Esophagus mucosa (tissue), 1 donor: ENCODE data around the gene IL12RB1. TPM values are rescaled to one million over a fixed set of nuclear protein-coding genes. Genes with fewer than 3 reads are reported as not detected.

Source experiments
- total RNA-seq: library from RNA; stranded (reverse); gene quantifications from one replicate; pipeline ENCODE4 v1.2.4, GENCODE V29; 2023
- donor health status: DM: yes; HTN: yes; CAD: no.

The IL12RB1 gene
- total RNA-seq, 1 donor from 2014 or later: 0.36 TPM

Other genes starting within 250 kb of the IL12RB1 start
- gene JAK3, start 239.0 kb downstream of the IL12RB1 start, total RNA-seq: 2.0 TPM
- gene RPL18A, start 227.0 kb downstream of the IL12RB1 start, total RNA-seq: 2,571 TPM
- gene SLC5A5, start 215.0 kb downstream of the IL12RB1 start, total RNA-seq: not detected
- 52.5 TPM for gene CCDC124, start 153.9 kb downstream of the IL12RB1 start, total RNA-seq
- gene KCNN1, start 119.8 kb downstream of the IL12RB1 start, total RNA-seq: not detected
- 6.3 TPM for gene ARRDC2, start 78.8 kb downstream of the IL12RB1 start, total RNA-seq
- gene MAST3, start 10.8 kb upstream of the IL12RB1 start, total RNA-seq: 3.2 TPM
- 35.6 TPM for gene PIK3R2, start 66.2 kb upstream of the IL12RB1 start, total RNA-seq
- 17.0 TPM for gene IFI30, start 86.9 kb upstream of the IL12RB1 start, total RNA-seq
- gene MPV17L2, start 106.3 kb upstream of the IL12RB1 start, total RNA-seq: 6.8 TPM
- 1.1 TPM for gene RAB3A, start 117.1 kb upstream of the IL12RB1 start, total RNA-seq
- gene PDE4C, start 139.5 kb upstream of the IL12RB1 start, total RNA-seq: 0.16 TPM
- 0.56 TPM for gene IQCN, start 187.5 kb upstream of the IL12RB1 start, total RNA-seq
- 61.5 TPM for gene JUND, start 194.7 kb upstream of the IL12RB1 start, total RNA-seq
- gene LSM4, start 236.1 kb upstream of the IL12RB1 start, total RNA-seq: 85.0 TPM